ENCODE data around the gene TCTN1. TPM values are rescaled to one million over a fixed set of nuclear protein-coding genes. Genes with fewer than 3 reads are reported as not detected.

Gene TCTN1
- total and polyA plus RNA-seq, 2 of the 13 experiments (the other 11 are each of a cell fraction or from before 2014, with no cell fraction given), result 13.6 to 16.0 TPM

DNA sequence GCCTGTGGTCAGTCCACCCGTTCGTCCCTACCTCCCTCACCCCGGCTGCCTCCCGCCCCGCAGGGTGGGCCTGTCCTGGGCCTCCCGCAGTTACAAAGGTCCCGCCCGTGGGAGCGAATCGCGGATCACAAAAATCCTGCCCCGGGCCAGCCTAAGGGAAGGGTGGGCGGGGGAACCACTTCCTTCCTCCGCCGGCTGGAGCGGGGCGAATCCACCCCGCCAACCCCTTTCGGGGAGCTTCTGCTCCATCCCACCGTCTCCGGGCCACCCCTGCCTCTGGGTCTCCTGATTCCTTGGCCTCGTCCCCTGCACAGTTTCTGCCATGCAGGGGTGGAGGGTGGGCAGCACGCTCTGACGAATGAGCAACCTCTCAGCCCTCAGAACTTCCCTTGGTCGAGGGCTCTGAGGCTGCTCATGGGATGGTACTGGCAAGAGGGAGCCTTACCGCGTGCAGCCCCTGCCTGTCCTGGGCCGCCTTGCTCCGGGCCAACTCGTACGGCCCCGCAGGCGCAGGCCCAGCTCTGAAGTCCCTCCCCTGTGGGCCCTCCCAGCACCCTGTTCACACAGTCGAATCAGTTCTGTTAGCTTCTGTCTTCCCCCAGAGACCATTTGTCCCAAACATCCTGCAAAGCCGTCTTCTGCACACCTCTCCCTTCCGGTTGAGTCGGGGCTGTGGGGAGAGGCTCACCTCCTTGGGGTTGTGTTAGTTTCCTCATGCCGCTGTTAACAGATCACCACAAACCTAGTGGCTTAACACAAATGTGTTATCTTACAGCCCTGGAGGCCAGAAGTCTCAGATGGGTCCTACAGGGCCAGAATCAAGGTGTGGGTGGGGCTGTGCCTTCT is 75.6 kb downstream of the TCTN1 start (continued):
- no peak for TF ChIP-seq ZNF468 (CRISPR knock-in tag; IDR thresholded peaks at IDR 0.05)
- TF ChIP-seq, protein P1, sequence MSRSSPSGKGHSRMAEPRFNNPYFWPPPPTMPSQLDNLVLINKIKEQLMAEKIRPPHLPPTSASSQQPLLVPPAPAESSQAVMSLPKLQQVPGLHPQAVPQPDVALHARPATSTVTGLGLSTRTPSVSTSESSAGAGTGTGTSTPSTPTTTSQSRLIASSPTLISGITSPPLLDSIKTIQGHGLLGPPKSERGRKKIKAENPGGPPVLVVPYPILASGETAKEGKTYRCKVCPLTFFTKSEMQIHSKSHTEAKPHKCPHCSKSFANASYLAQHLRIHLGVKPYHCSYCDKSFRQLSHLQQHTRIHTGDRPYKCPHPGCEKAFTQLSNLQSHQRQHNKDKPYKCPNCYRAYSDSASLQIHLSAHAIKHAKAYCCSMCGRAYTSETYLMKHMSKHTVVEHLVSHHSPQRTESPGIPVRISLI (CRISPR knock-in tag; IDR thresholded peaks at IDR 0.05; ENCODE audit: borderline replicate concordance), result no peak
- 0 out of 2 replicates have a peak, but pooled peaks have one; percentile 32 for TF ChIP-seq KMT2A (CRISPR knock-in tag; IDR thresholded peaks at IDR 0.05)
- TF ChIP-seq SP4 (CRISPR knock-in tag; IDR thresholded peaks at IDR 0.05), result no peak
- no peak for TF ChIP-seq IKZF4 (CRISPR knock-in tag; IDR thresholded peaks at IDR 0.05; ENCODE audit: borderline replicate concordance, low read depth, not compliant biosample characterization)
- 0 out of 2 replicates have a peak, but pooled peaks have one; percentile 20 for TF ChIP-seq NR2C2 (CRISPR knock-in tag; IDR thresholded peaks at IDR 0.05; ENCODE audit: borderline replicate concordance)
- TF ChIP-seq PHF8 (CRISPR knock-in tag; IDR thresholded peaks at IDR 0.05), result 0 out of 2 replicates have a peak, but pooled peaks have one; percentile 26
- TF ChIP-seq, protein P2, sequence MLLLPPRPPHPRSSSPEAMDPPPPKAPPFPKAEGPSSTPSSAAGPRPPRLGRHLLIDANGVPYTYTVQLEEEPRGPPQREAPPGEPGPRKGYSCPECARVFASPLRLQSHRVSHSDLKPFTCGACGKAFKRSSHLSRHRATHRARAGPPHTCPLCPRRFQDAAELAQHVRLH (CRISPR knock-in tag; IDR thresholded peaks at IDR 0.05; ENCODE audit: borderline replicate concordance, low read depth), result no peak
- no peak for TF ChIP-seq ZNF44 (CRISPR knock-in tag; IDR thresholded peaks at IDR 0.05)
- no peak for TF ChIP-seq SP2 (CRISPR knock-in tag; IDR thresholded peaks at IDR 0.05)
- TF ChIP-seq TRIM24 (CRISPR knock-in tag; IDR thresholded peaks at IDR 0.05), result no peak
- TF ChIP-seq, protein P3, sequence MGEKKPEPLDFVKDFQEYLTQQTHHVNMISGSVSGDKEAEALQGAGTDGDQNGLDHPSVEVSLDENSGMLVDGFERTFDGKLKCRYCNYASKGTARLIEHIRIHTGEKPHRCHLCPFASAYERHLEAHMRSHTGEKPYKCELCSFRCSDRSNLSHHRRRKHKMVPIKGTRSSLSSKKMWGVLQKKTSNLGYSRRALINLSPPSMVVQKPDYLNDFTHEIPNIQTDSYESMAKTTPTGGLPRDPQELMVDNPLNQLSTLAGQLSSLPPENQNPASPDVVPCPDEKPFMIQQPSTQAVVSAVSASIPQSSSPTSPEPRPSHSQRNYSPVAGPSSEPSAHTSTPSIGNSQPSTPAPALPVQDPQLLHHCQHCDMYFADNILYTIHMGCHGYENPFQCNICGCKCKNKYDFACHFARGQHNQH (CRISPR knock-in tag; IDR thresholded peaks at IDR 0.05), result 0 out of 2 replicates have a peak, but pooled peaks have one; percentile 45
- no peak for TF ChIP-seq WIZ (CRISPR knock-in tag; IDR thresholded peaks at IDR 0.05)
- no peak for TF ChIP-seq RXRA (CRISPR knock-in tag; IDR thresholded peaks at IDR 0.05)
- peak; percentile 78; the same call in 1 of the 2 replicates for TF ChIP-seq ZNF121 (CRISPR knock-in tag; IDR thresholded peaks at IDR 0.05)
- TF ChIP-seq, protein P4, sequence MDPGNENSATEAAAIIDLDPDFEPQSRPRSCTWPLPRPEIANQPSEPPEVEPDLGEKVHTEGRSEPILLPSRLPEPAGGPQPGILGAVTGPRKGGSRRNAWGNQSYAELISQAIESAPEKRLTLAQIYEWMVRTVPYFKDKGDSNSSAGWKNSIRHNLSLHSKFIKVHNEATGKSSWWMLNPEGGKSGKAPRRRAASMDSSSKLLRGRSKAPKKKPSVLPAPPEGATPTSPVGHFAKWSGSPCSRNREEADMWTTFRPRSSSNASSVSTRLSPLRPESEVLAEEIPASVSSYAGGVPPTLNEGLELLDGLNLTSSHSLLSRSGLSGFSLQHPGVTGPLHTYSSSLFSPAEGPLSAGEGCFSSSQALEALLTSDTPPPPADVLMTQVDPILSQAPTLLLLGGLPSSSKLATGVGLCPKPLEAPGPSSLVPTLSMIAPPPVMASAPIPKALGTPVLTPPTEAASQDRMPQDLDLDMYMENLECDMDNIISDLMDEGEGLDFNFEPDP (CRISPR knock-in tag; conservative IDR thresholded peaks at IDR 0.05), result no peak
- no peak for TF ChIP-seq HNRNPL (IDR thresholded peaks at IDR 0.05; ENCODE audit: low read depth, low read length)
- TF ChIP-seq ZNF549 (CRISPR knock-in tag; IDR thresholded peaks at IDR 0.05), result no peak
- no peak for TF ChIP-seq FIP1L1 (IDR thresholded peaks at IDR 0.05; ENCODE audit: borderline replicate concordance, insufficient read depth, low read depth, low read length)
- no peak for TF ChIP-seq HOXD1 (CRISPR knock-in tag; IDR thresholded peaks at IDR 0.05)
- TF ChIP-seq, protein P5, sequence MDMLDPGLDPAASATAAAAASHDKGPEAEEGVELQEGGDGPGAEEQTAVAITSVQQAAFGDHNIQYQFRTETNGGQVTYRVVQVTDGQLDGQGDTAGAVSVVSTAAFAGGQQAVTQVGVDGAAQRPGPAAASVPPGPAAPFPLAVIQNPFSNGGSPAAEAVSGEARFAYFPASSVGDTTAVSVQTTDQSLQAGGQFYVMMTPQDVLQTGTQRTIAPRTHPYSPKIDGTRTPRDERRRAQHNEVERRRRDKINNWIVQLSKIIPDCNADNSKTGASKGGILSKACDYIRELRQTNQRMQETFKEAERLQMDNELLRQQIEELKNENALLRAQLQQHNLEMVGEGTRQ (IDR thresholded peaks at IDR 0.05; ENCODE audit: low read depth, low read length), result no peak
- TF ChIP-seq, protein P5 (CRISPR knock-in tag; IDR thresholded peaks at IDR 0.05; ENCODE audit: borderline replicate concordance), result no peak
